K562 (cell line): Measurements from ENCODE around the gene SPOCD1. TPM values are rescaled to one million over a fixed set of nuclear protein-coding genes. Genes with fewer than 3 reads are reported as not detected.

Experiments
- ATAC-seq: fragments of 200-7000 bp; cut with Tn5 transposase; 3 replicates; pipeline ENCODE4 v1.9.1; 2020; ENCODE audit warnings: moderate library complexity
- BruUV-seq: library from RNA; stranded (reverse); fragments of 400-500 nt; replicated peaks from 2 replicates; lab custom pipeline; 2021; lab: Mats Ljungman, UMichigan
- CTCF ChIA-PET: fragments of 300-600 bp; formaldehyde crosslinking; extraction: SDS; loops from one replicate; lab custom pipeline; 2021; ENCODE audit warnings: low intra/inter-chr PET ratio; lab: Yijun Ruan, JAX
- POLR2A ChIA-PET: fragments of 300-600, 350-650 bp; sonication (Branson Sonifier 250); formaldehyde crosslinking; extraction: SDS; loops from one replicate; lab custom pipeline; 2021; ENCODE audit warnings: antibody characterized with exemption, inconsistent platforms; lab: Yijun Ruan, JAX
- DNase-seq, 4 experiments: peaks; one replicate each; pipeline versions ENCODE4 v3.0.0 to v3.0.0-alpha.2; 2011 to 2018; ENCODE audit warnings: low spot score in 3 of 4, mixed read lengths in 3 of 4; ENCODE audit errors: extremely low read depth in 1 of 4
- FAIRE-seq: peaks from 2 replicates; lab custom pipeline; 2011; peaks lifted over from hg19 to GRCh38; lab: Jason Lieb, UNC
- H2AFZ ChIP-seq: 2 replicates; pipeline ENCODE4 v1.6.0; 2011; ENCODE audit warnings: low read depth, low read length, control low read depth, inconsistent platforms
- H3K27ac ChIP-seq: fragments of 200-600 bp; 3 replicates; pipeline ENCODE4 v1.8.0; 2011; ENCODE audit warnings: low read depth, mild to moderate bottlenecking, control low read depth, inconsistent platforms, low read length, moderate library complexity, mixed read lengths; ENCODE audit errors: extremely low read depth
- H3K27me3 ChIP-seq, 2 experiments: fragments of 300-600 bp in 1 of 2; 2 replicates in 1 of 2; 3 replicates in 1 of 2; pipeline versions ENCODE4 v1.6.0 to v1.8.0; 2011; ENCODE audit warnings: inconsistent platforms in 2 of 2, low read length in 2 of 2, mild to moderate bottlenecking in 1 of 2, mixed read lengths in 1 of 2, moderate library complexity in 1 of 2; ENCODE audit not compliant: control insufficient read depth in 2 of 2, insufficient read depth in 2 of 2
- H3K36me3 ChIP-seq: fragments of 300-600 bp; 3 replicates; pipeline ENCODE4 v1.8.0; 2011; ENCODE audit warnings: mild to moderate bottlenecking, low read length, inconsistent platforms; ENCODE audit not compliant: control insufficient read depth, insufficient read depth
- H3K4me1 ChIP-seq, 2 experiments: fragments of 200-600 bp in 1 of 2; replicated peaks in 1 of 2; 2 replicates in 1 of 2; 3 replicates in 1 of 2; pipeline versions ENCODE4 v1.5.1 to v1.8.0; 2011; ENCODE audit warnings: inconsistent platforms in 2 of 2, low read length in 2 of 2, mild to moderate bottlenecking in 1 of 2, mixed read lengths in 1 of 2, moderate library complexity in 1 of 2; ENCODE audit not compliant: control insufficient read depth in 2 of 2, insufficient read depth in 2 of 2
- H3K4me2 ChIP-seq: 2 replicates; pipeline ENCODE4 v1.6.1; 2011; ENCODE audit warnings: low read length, control low read depth, inconsistent platforms, mixed read lengths; ENCODE audit not compliant: insufficient read depth
- H3K4me3 ChIP-seq: fragments of 200-600 bp; sonication (generic), shearing (Covaris generic); 2 replicates; pipeline ENCODE4 v1.5.1; 2016; ENCODE audit warnings: control low read depth, inconsistent platforms
- H3K79me2 ChIP-seq: fragments of 200-600 bp; 3 replicates; pipeline ENCODE4 v1.8.0; 2011; ENCODE audit warnings: low read length, inconsistent platforms; ENCODE audit not compliant: control insufficient read depth, insufficient read depth
- H3K9ac ChIP-seq, 2 experiments: 2 replicates each; pipeline versions ENCODE4 v1.6.0 to v1.6.1; 2011; ENCODE audit warnings: low read depth in 2 of 2, low read length in 2 of 2, control low read depth in 1 of 2, inconsistent platforms in 1 of 2, mild to moderate bottlenecking in 1 of 2, mixed read lengths in 1 of 2; ENCODE audit not compliant: insufficient read depth in 1 of 2
- H3K9me1 ChIP-seq: one replicate; pipeline ENCODE4 v1.6.0; 2011; ENCODE audit warnings: inconsistent platforms, mild to moderate bottlenecking, low read length, moderate library complexity; ENCODE audit not compliant: control insufficient read depth, insufficient read depth
- H3K9me3 ChIP-seq: replicated peaks from 2 replicates; pipeline ENCODE4 v1.5.1; 2011; ENCODE audit warnings: low read depth, low read length, inconsistent platforms; ENCODE audit not compliant: control insufficient read depth, insufficient read depth
- H4K20me1 ChIP-seq: replicated peaks from 2 replicates; pipeline ENCODE4 v1.6.1; 2011; ENCODE audit warnings: low read length, inconsistent platforms, mixed read lengths; ENCODE audit not compliant: control insufficient read depth, insufficient read depth
- BCOR ChIP-seq: fragments of 450-650 bp; IDR thresholded peaks from 2 replicates; pipeline ENCODE4 v1.6.1; 2016
- GABPB1 ChIP-seq: sonication (generic); formaldehyde crosslinking; IDR thresholded peaks from 2 replicates; pipeline ENCODE4 v1.8.0; 2022; ENCODE audit warnings: mild to moderate bottlenecking, missing genetic modification reagents
- KDM1A ChIP-seq, 2 experiments: fragments of 450-650 bp; IDR thresholded peaks; 2 replicates each; pipeline ENCODE4 v1.6.1; 2016; ENCODE audit warnings: mild to moderate bottlenecking in 2 of 2
- NR4A1 ChIP-seq, 2 experiments: fragments of 250-450 bp in 1 of 2; fragments of 450-650 bp in 1 of 2; sonication (Bioruptor Pico) in 1 of 2; IDR thresholded peaks; 2 replicates each; pipeline versions ENCODE4 v1.4.0 to v1.6.1; 2016 to 2020; ENCODE audit warnings: mild to moderate bottlenecking in 2 of 2, missing compliant biosample characterization in 1 of 2, missing genetic modification characterization in 1 of 2, moderate library complexity in 1 of 2
- POU5F1 ChIP-seq: fragments of 150-350 bp; IDR thresholded peaks from 2 replicates; pipeline ENCODE4 v1.6.1; 2014; ENCODE audit warnings: borderline replicate concordance, low read length, low read depth, mild to moderate bottlenecking; ENCODE audit not compliant: partially characterized antibody
- PTBP1 ChIP-seq: fragments of 200-400 bp; formaldehyde crosslinking; IDR thresholded peaks from 2 replicates; pipeline ENCODE4 v1.6.1; 2017; ENCODE audit warnings: low read depth, low read length
- RCOR1 ChIP-seq, 2 experiments: IDR thresholded peaks; 2 replicates each; pipeline ENCODE4 v1.6.1; 2012; ENCODE audit warnings: low read depth in 2 of 2, low read length in 2 of 2, borderline replicate concordance in 1 of 2, improper control_type of control experiment in 1 of 2
- SMARCE1 ChIP-seq: fragments of 450-650 bp; IDR thresholded peaks from 2 replicates; pipeline ENCODE4 v1.7.1; 2016; ENCODE audit warnings: mild to moderate bottlenecking
- SMC3 ChIP-seq: conservative IDR thresholded peaks from 2 replicates; pipeline ENCODE4 v1.6.1; 2011; ENCODE audit warnings: low read depth, low read length, improper control_type of control experiment; ENCODE audit not compliant: insufficient read depth
- WHSC1 ChIP-seq: IDR thresholded peaks from one replicate; pipeline ENCODE4 v1.6.1; 2012; ENCODE audit warnings: low read length, control low read depth, inconsistent platforms
- ZFP36 ChIP-seq: fragments of 150-350 bp; IDR thresholded peaks from 2 replicates; pipeline ENCODE4 v1.6.1; 2018; ENCODE audit warnings: low read length, low read depth; ENCODE audit not compliant: partially characterized antibody
- ZNF212 ChIP-seq: fragments of 450-650 bp; formaldehyde crosslinking; IDR thresholded peaks from 2 replicates; pipeline ENCODE4 v1.4.0; 2020; ENCODE audit warnings: mild to moderate bottlenecking
- ZNF436 ChIP-seq: fragments of 250-450, 450-650 bp; sonication (Bioruptor Pico); formaldehyde crosslinking; IDR thresholded peaks from 2 replicates; pipeline ENCODE4 v1.7.0; 2020; ENCODE audit warnings: mild to moderate bottlenecking
- ZNF780A ChIP-seq: fragments of 250-450 bp; sonication (Bioruptor Pico); IDR thresholded peaks from 2 replicates; pipeline ENCODE4 v1.5.0; 2021; ENCODE audit warnings: mild to moderate bottlenecking
- WGBS: fragments of 100-300 bp; shearing (Covaris generic); methylation state at CpG from one replicate; pipeline ENCODE4 v1.1.6; 2016; ENCODE audit warnings: low coverage, mixed read lengths; ENCODE audit not compliant: insufficient coverage; ENCODE audit errors: missing lambda C conversion rate; 5-methylcytosine and 5-hydroxymethylcytosine counted together
- in situ Hi-C: fragments of 300-500 bp; cut with MboI; formaldehyde crosslinking; loops from 4 replicates; pipeline ENCODE4 v1.15.0; 2018; ENCODE audit warnings: inconsistent platforms, mixed read lengths
- intact Hi-C: fragments of 100-400 bp; cut with micrococcal nuclease; formaldehyde crosslinking; loops from 2 replicates; pipeline ENCODE4 v1.14.2; 2022
- polyA plus RNA-seq, 8 experiments: library from polyadenylated mRNA; depleted of rRNA in 4 of 8; stranded (reverse) in 5 of 8; unstranded in 3 of 8; fragments of >200 nt; fragmentation: Nextera tagmentation in 2 of 8; fragmentation: Illumina TruSeq in 1 of 8; extraction: Ambion mirVana in 2 of 8; extraction: Trizol in 1 of 8; gene quantifications; 2 replicates each; pipeline versions ENCODE4 v1.2.1 to v1.2.3, GENCODE V29; 2011 to 2014; ENCODE audit warnings: inconsistent platforms in 1 of 8, missing spikeins in 1 of 8
- total RNA-seq, 7 experiments: library from RNA; depleted of rRNA in 6 of 7; stranded (reverse); fragments of >200 nt in 6 of 7; fragmentation: Illumina TruSeq in 2 of 7; extraction: Trizol in 2 of 7; gene quantifications; 2 replicates each; pipeline versions ENCODE4 v1.2.1 to v1.2.3, GENCODE V29; 2011 to 2021; ENCODE audit warnings: low replicate concordance in 1 of 7
- TF ChIP-seq, protein P1 (sequence below): IDR thresholded peaks from 3 replicates; pipeline ENCODE4 v1.6.1; 2011; ENCODE audit warnings: borderline replicate concordance, mild to moderate bottlenecking, moderate library complexity; ENCODE audit not compliant: insufficient read length; ENCODE audit errors: extremely low read depth
- TF ChIP-seq, protein P2 (sequence below): fragments of 450-650 bp; IDR thresholded peaks from 2 replicates; pipeline ENCODE4 v1.6.1; 2016; ENCODE audit warnings: missing biosample characterization, missing genetic modification characterization
- TF ChIP-seq, protein P3 (sequence below): IDR thresholded peaks from 2 replicates; pipeline ENCODE4 v1.6.1; 2016; ENCODE audit warnings: missing genetic modification characterization, missing compliant biosample characterization

SPOCD1 gene
- total and polyA plus RNA-seq, 9 of the 15 experiments (the other 6 are each of a cell fraction or from before 2014, with no cell fraction given): 0.03 to 0.71 (median 0.26) TPM; not detected in 1

GRCh38 chr1:31796707-31797106 lies 19.1 kb downstream of the SPOCD1 start:
- ATAC-seq (no peak), FAIRE-seq (no peak), DNase-seq (no peak)
- POLR2A ChIA-PET: no interaction called here
- H2AFZ ChIP-seq: no peak overlapping the region
- no peak overlapping the region for H3K4me2 ChIP-seq
- H3K36me3 ChIP-seq: no peaks in the 10 kb centered on the region
- peaks cover 8 to 23% of the 10 kb centered on the region in 2 experiments for H3K4me1 ChIP-seq
- no peaks in the 10 kb centered on the region for H3K9me3 ChIP-seq
- BruUV-seq: no TSS peak
- no peak overlapping the region for H3K4me3 ChIP-seq
- peak overlapping the region in 1 of 2 experiments; percentile 15; a peak in 2 of 4 replicates for H3K9ac ChIP-seq
- no peak overlapping the region for H3K27ac ChIP-seq
- in situ Hi-C loops (no loop called here), intact Hi-C loops (no loop called here)
- H3K27me3 ChIP-seq: peaks cover 32 to 67% of the 10 kb centered on the region in 2 experiments
- H3K9me1 ChIP-seq: no peaks in the 10 kb centered on the region
- CTCF ChIA-PET: no interaction called here
- no peaks in the 10 kb centered on the region for H3K79me2 ChIP-seq
- peaks cover 7% of the 10 kb centered on the region for H4K20me1 ChIP-seq
- WGBS: 1% methylated on average over 7 of the region's 7 CpGs
- 0 out of 2 replicates have a peak, but pooled peaks have one; percentile 56 for TF ChIP-seq PTBP1
- TF ChIP-seq, protein P1, sequence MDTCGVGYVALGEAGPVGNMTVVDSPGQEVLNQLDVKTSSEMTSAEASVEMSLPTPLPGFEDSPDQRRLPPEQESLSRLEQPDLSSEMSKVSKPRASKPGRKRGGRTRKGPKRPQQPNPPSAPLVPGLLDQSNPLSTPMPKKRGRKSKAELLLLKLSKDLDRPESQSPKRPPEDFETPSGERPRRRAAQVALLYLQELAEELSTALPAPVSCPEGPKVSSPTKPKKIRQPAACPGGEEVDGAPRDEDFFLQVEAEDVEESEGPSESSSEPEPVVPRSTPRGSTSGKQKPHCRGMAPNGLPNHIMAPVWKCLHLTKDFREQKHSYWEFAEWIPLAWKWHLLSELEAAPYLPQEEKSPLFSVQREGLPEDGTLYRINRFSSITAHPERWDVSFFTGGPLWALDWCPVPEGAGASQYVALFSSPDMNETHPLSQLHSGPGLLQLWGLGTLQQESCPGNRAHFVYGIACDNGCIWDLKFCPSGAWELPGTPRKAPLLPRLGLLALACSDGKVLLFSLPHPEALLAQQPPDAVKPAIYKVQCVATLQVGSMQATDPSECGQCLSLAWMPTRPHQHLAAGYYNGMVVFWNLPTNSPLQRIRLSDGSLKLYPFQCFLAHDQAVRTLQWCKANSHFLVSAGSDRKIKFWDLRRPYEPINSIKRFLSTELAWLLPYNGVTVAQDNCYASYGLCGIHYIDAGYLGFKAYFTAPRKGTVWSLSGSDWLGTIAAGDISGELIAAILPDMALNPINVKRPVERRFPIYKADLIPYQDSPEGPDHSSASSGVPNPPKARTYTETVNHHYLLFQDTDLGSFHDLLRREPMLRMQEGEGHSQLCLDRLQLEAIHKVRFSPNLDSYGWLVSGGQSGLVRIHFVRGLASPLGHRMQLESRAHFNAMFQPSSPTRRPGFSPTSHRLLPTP: peak; percentile 37
- no peak for TF ChIP-seq WHSC1
- no peak for TF ChIP-seq SMC3
- TF ChIP-seq ZNF212 (CRISPR knock-in tag): no peak
- TF ChIP-seq KDM1A (IDR thresholded peaks at IDR 0.05): peak in 1 of 2 experiments; percentile 44; a peak in 1 of 4 replicates
- TF ChIP-seq BCOR: peak; percentile 75
- no peak for TF ChIP-seq NR4A1 (CRISPR knock-in tag; IDR thresholded peaks at IDR 0.05)
- no peak for TF ChIP-seq NR4A1 (tag; IDR thresholded peaks at IDR 0.05)
- TF ChIP-seq GABPB1 (CRISPR knock-in tag): 0 out of 2 replicates have a peak, but pooled peaks have one; percentile 7
- TF ChIP-seq RCOR1 (IDR thresholded peaks at IDR 0.05; ENCODE audit: borderline replicate concordance in 1 of 2, low read depth in 2 of 2, low read length in 2 of 2): peak in 1 of 2 experiments; percentile 22; a peak in 1 of 4 replicates
- peak; percentile 93 for TF ChIP-seq ZNF436 (CRISPR knock-in tag)
- TF ChIP-seq ZNF780A (CRISPR knock-in tag): no peak
- peak; percentile 99 for TF ChIP-seq ZFP36
- TF ChIP-seq, protein P2, sequence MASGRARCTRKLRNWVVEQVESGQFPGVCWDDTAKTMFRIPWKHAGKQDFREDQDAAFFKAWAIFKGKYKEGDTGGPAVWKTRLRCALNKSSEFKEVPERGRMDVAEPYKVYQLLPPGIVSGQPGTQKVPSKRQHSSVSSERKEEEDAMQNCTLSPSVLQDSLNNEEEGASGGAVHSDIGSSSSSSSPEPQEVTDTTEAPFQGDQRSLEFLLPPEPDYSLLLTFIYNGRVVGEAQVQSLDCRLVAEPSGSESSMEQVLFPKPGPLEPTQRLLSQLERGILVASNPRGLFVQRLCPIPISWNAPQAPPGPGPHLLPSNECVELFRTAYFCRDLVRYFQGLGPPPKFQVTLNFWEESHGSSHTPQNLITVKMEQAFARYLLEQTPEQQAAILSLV: no peak
- TF ChIP-seq, protein P3, sequence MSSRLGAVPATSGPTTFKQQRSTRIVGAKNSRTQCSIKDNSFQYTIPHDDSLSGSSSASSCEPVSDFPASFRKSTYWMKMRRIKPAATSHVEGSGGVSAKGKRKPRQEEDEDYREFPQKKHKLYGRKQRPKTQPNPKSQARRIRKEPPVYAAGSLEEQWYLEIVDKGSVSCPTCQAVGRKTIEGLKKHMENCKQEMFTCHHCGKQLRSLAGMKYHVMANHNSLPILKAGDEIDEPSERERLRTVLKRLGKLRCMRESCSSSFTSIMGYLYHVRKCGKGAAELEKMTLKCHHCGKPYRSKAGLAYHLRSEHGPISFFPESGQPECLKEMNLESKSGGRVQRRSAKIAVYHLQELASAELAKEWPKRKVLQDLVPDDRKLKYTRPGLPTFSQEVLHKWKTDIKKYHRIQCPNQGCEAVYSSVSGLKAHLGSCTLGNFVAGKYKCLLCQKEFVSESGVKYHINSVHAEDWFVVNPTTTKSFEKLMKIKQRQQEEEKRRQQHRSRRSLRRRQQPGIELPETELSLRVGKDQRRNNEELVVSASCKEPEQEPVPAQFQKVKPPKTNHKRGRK (tag): no peak
- no peak for TF ChIP-seq POU5F1
- TF ChIP-seq SMARCE1: no peak
- TF ChIP-seq, all 486 proteins: peak for 8
